Activated naive CD8-positive, alpha-beta T cell (primary cell): ENCODE data around the gene MTHFSD.

Source experiments
- H3K27ac Mint-ChIP-seq: one replicate; pipeline ENCODE4 v1.8.0; 2021; ENCODE audit warnings: mixed read lengths
- H3K27me3 Mint-ChIP-seq: one replicate; pipeline ENCODE4 v1.8.0; 2021; ENCODE audit warnings: mixed read lengths
- H3K36me3 Mint-ChIP-seq: one replicate; pipeline ENCODE4 v1.8.0; 2021; ENCODE audit warnings: mixed read lengths
- H3K4me1 Mint-ChIP-seq: one replicate; pipeline ENCODE4 v1.8.0; 2021; ENCODE audit warnings: low read depth, mixed read lengths
- H3K4me3 Mint-ChIP-seq: one replicate; pipeline ENCODE4 v1.8.0; 2021; ENCODE audit warnings: mild to moderate bottlenecking, mixed read lengths
- H3K9me3 Mint-ChIP-seq: one replicate; pipeline ENCODE4 v1.8.0; 2021; ENCODE audit warnings: low read depth, mixed read lengths

The MTHFSD gene

GRCh38 chr16:86567701-86568581 is 12.9 kb upstream of the MTHFSD start:
- Mint-ChIP-seq H3K4me1 (peaks cover 29% of the 10 kb centered on the region), H3K4me3 (peak overlapping the region; percentile 35), H3K27me3 (peaks cover 41% of the 10 kb centered on the region), H3K36me3 (no peaks in the 10 kb centered on the region), H3K27ac (no peak overlapping the region), H3K9me3 (no peaks in the 10 kb centered on the region)

GRCh38 chr16:86566966-86567700 is 12.1 kb upstream of the MTHFSD start:
- no peak overlapping the region for H3K27ac Mint-ChIP-seq
- H3K4me3 Mint-ChIP-seq: peak overlapping the region; percentile 35
- H3K36me3 Mint-ChIP-seq: no peaks in the 10 kb centered on the region
- peaks cover 38% of the 10 kb centered on the region for H3K27me3 Mint-ChIP-seq
- no peaks in the 10 kb centered on the region for H3K9me3 Mint-ChIP-seq
- peaks cover 29% of the 10 kb centered on the region for H3K4me1 Mint-ChIP-seq

- peak within 1 kb of the TSS; percentile 35 for H3K4me3 Mint-ChIP-seq
- no peaks in the 10 kb centered on the region for H3K9me3 Mint-ChIP-seq
- H3K27me3 Mint-ChIP-seq: peaks cover 38% of the 10 kb centered on the region
- H3K36me3 Mint-ChIP-seq: no peaks in the 10 kb centered on the region
- H3K4me1 Mint-ChIP-seq: peaks cover 29% of the 10 kb centered on the region
- H3K27ac Mint-ChIP-seq: no peak within 1 kb of the TSS
These were observed 11.5 kb upstream of the MTHFSD start, which contains the start of gene FOXC2 for GRCh38 chr16:86566601-86566965. TSS of gene FOXC2 (plus strand) at chr16:86566829. CDS start at chr16:86567336, 507 bp downstream.

GRCh38 chr16:86565644-86566511 is 10.8 kb upstream of the MTHFSD start:
- Mint-ChIP-seq H3K36me3 (no peaks in the 10 kb centered on the region), H3K9me3 (no peaks in the 10 kb centered on the region), H3K4me1 (peaks cover 29% of the 10 kb centered on the region), H3K27ac (no peak overlapping the region), H3K27me3 (peaks cover 37% of the 10 kb centered on the region), H3K4me3 (peak overlapping the region; percentile 20)

GRCh38 chr16:86565181-86565631 is 10.2 kb upstream of the MTHFSD start:
- Mint-ChIP-seq H3K4me3 (no peak overlapping the region), H3K27ac (no peak overlapping the region), H3K36me3 (no peaks in the 10 kb centered on the region), H3K27me3 (peaks cover 33% of the 10 kb centered on the region), H3K4me1 (peaks cover 29% of the 10 kb centered on the region), H3K9me3 (no peaks in the 10 kb centered on the region)

- Mint-ChIP-seq H3K27ac (no peak overlapping the region), H3K36me3 (no peaks in the 10 kb centered on the region), H3K27me3 (peaks cover 27% of the 10 kb centered on the region), H3K9me3 (no peaks in the 10 kb centered on the region), H3K4me1 (peaks cover 25% of the 10 kb centered on the region), H3K4me3 (peak overlapping the region; percentile 40)
These were observed 8.7 kb upstream of the MTHFSD start for GRCh38 chr16:86563469-86564345.

- no peak overlapping the region for H3K27ac Mint-ChIP-seq
- no peaks in the 10 kb centered on the region for H3K9me3 Mint-ChIP-seq
- H3K36me3 Mint-ChIP-seq: no peaks in the 10 kb centered on the region
- H3K27me3 Mint-ChIP-seq: peaks cover 28% of the 10 kb centered on the region
- peaks cover 24% of the 10 kb centered on the region for H3K4me1 Mint-ChIP-seq
- H3K4me3 Mint-ChIP-seq: no peak overlapping the region
These were observed 7.3 kb upstream of the MTHFSD start for GRCh38 chr16:86562356-86562755.

- Mint-ChIP-seq H3K4me3 (no peak overlapping the region), H3K36me3 (no peaks in the 10 kb centered on the region), H3K27ac (no peak overlapping the region), H3K9me3 (no peaks in the 10 kb centered on the region), H3K4me1 (peaks cover 19% of the 10 kb centered on the region), H3K27me3 (peaks cover 19% of the 10 kb centered on the region)
These were observed 4.8 kb upstream of the MTHFSD start for GRCh38 chr16:86559802-86560305.

GRCh38 chr16:86558355-86559193 is 3.5 kb upstream of the MTHFSD start:
- H3K4me1 Mint-ChIP-seq: peaks cover 17% of the 10 kb centered on the region
- peaks cover 2% of the 10 kb centered on the region for H3K36me3 Mint-ChIP-seq
- H3K27me3 Mint-ChIP-seq: peaks cover 9% of the 10 kb centered on the region
- no peak overlapping the region for H3K27ac Mint-ChIP-seq
- H3K9me3 Mint-ChIP-seq: no peaks in the 10 kb centered on the region
- no peak overlapping the region for H3K4me3 Mint-ChIP-seq

- Mint-ChIP-seq H3K4me3 (no peak overlapping the region), H3K4me1 (peaks cover 18% of the 10 kb centered on the region), H3K36me3 (peaks cover 2% of the 10 kb centered on the region), H3K27ac (no peak overlapping the region), H3K9me3 (no peaks in the 10 kb centered on the region), H3K27me3 (peaks cover 9% of the 10 kb centered on the region)
These were observed 2.6 kb upstream of the MTHFSD start for GRCh38 chr16:86557587-86557986.

- Mint-ChIP-seq H3K4me3 (peak overlapping the region; percentile 95), H3K9me3 (no peaks in the 10 kb centered on the region), H3K27me3 (peaks cover 7% of the 10 kb centered on the region), H3K4me1 (peaks cover 20% of the 10 kb centered on the region), H3K27ac (peak overlapping the region; percentile 28), H3K36me3 (peaks cover 2% of the 10 kb centered on the region)
These were observed 1.5 kb upstream of the MTHFSD start for GRCh38 chr16:86556576-86556975.

- Mint-ChIP-seq H3K4me3 (peak overlapping the region; percentile 95), H3K36me3 (peaks cover 2% of the 10 kb centered on the region), H3K27ac (peak overlapping the region; percentile 97), H3K4me1 (peaks cover 20% of the 10 kb centered on the region), H3K9me3 (no peaks in the 10 kb centered on the region), H3K27me3 (peaks cover 5% of the 10 kb centered on the region)
These were observed 655 bp upstream of the MTHFSD start for GRCh38 chr16:86555704-86556075.

- Mint-ChIP-seq H3K4me1 (peaks cover 20% of the 10 kb centered on the region), H3K36me3 (peaks cover 2% of the 10 kb centered on the region), H3K4me3 (peak overlapping the region; percentile 95), H3K9me3 (no peaks in the 10 kb centered on the region), H3K27ac (peak overlapping the region; percentile 97), H3K27me3 (peaks cover 3% of the 10 kb centered on the region)
These were observed 477 bp downstream of the MTHFSD start for GRCh38 chr16:86554599-86554916.
